Lower leg skin (tissue), 4 donors: ENCODE measurements around the gene TIAM2. TPM values are rescaled to one million over a fixed set of nuclear protein-coding genes. Genes with fewer than 3 reads are reported as not detected.

ENCODE experiments used
- DNase-seq, 2 donors: peaks; one replicate each; pipeline ENCODE4 v3.0.0-alpha.2; 2019; ENCODE audit warnings: low spot score in 2 of 2
- H3K4me3 ChIP-seq: fragments of 200-600 bp; sonication (generic); 2 replicates; pipeline ENCODE4 v1.5.1; 2017; ENCODE audit warnings: mild to moderate bottlenecking, low read depth; ENCODE audit not compliant: poor library complexity, severe bottlenecking
- CTCF ChIP-seq, 3 donors: fragments of 450-650 bp; IDR thresholded peaks; one replicate each; pipeline ENCODE4 v1.5.1; 2016; ENCODE audit warnings: antibody characterized with exemption in 3 of 3, mild to moderate bottlenecking in 3 of 3, moderate library complexity in 2 of 3
- POLR2A ChIP-seq, 2 donors: fragments of 450-650 bp; IDR thresholded peaks; one replicate each; pipeline ENCODE4 v1.6.1; 2016 to 2017; ENCODE audit warnings: antibody characterized with exemption in 2 of 2, mild to moderate bottlenecking in 1 of 2, moderate library complexity in 1 of 2
- WGBS, 2 donors: methylation state at CpG; one replicate each; pipeline ENCODE4 v1.1.5; 2018; 5-methylcytosine and 5-hydroxymethylcytosine counted together
- intact Hi-C: fragments of 100-400 bp; cut with DNase I; formaldehyde crosslinking; loops from one replicate; pipeline ENCODE4 v1.15.0; 2023; ENCODE audit warnings: low total_unique reads
- total RNA-seq, 4 donors: library from RNA; depleted of rRNA; stranded (reverse); fragments of >200 nt; gene quantifications; one replicate each; pipeline ENCODE4 v1.1.0, GENCODE V29; 2016

TIAM2 gene
- total RNA-seq, 4 donors from 2014 or later = 5.4 to 11.0 (median 7.4) TPM

GRCh38 chr6:155187106-155187505 lies 192.0 kb downstream of the TIAM2 start:
- no peak overlapping the region for H3K4me3 ChIP-seq
- TF ChIP-seq CTCF (IDR thresholded peaks at IDR 0.05) = no peak
- no peak for DNase-seq
- intact Hi-C loops = no loop called here
- WGBS, 2 donors = 51 to 61% methylated on average over 2 of the region's 2 CpGs

- no peak overlapping the region for H3K4me3 ChIP-seq
- no peak for DNase-seq
- no peak for TF ChIP-seq CTCF (IDR thresholded peaks at IDR 0.05)
- TF ChIP-seq POLR2A (IDR thresholded peaks at IDR 0.05) = no peak
Measured at GRCh38 chr6:155187994-155188706, 193.0 kb downstream of the TIAM2 start.

GRCh38 chr6:155188707-155189496 lies 193.8 kb downstream of the TIAM2 start:
- TF ChIP-seq POLR2A (IDR thresholded peaks at IDR 0.05) (no peak), CTCF (IDR thresholded peaks at IDR 0.05) (no peak)
- 30 to 36% methylated on average over 9 of the region's 9 CpGs for WGBS, 2 donors
- DNase-seq = no peak
- no peak overlapping the region for H3K4me3 ChIP-seq
- intact Hi-C loops = no loop called here

More at GRCh38 chr6:155187994-155188706, 193.0 kb downstream of the TIAM2 start:
- 69 to 80% methylated on average over 13 of the region's 13 CpGs for WGBS, 2 donors
- intact Hi-C loops = no loop called here

- 66% methylated on average over 4 of the region's 4 CpGs for WGBS, 2 donors
- intact Hi-C loops = no loop called here
- TF ChIP-seq POLR2A (IDR thresholded peaks at IDR 0.05) = no peak
- no peak for TF ChIP-seq CTCF (IDR thresholded peaks at IDR 0.05)
- no peak for DNase-seq
- H3K4me3 ChIP-seq = no peak overlapping the region
Measured at GRCh38 chr6:155190677-155191076, 195.6 kb downstream of the TIAM2 start.

GRCh38 chr6:155193526-155193925 lies 198.4 kb downstream of the TIAM2 start:
- no peak for TF ChIP-seq POLR2A (IDR thresholded peaks at IDR 0.05)
- TF ChIP-seq CTCF (IDR thresholded peaks at IDR 0.05) = no peak
- no peak overlapping the region for H3K4me3 ChIP-seq
- DNase-seq = no peak
- intact Hi-C loops = no loop called here
- WGBS, 2 donors = 88% methylated on average over 5 of the region's 5 CpGs
